22Rv1 (cell line): ENCODE measurements around the gene FSD2.

Experiments
- H3K27ac ChIP-seq: fragments of 450-650 bp; 2 replicates; pipeline ENCODE4 v1.5.1; 2017
- ZFX ChIP-seq: fragments of 450-650 bp; IDR thresholded peaks from 2 replicates; pipeline ENCODE4 v1.6.1; 2017; ENCODE audit warnings: antibody characterized with exemption, borderline replicate concordance
- TF ChIP-seq, protein P1 (sequence below): fragments of 450-650 bp; IDR thresholded peaks from 2 replicates; pipeline ENCODE4 v1.5.1; 2017; ENCODE audit warnings: mild to moderate bottlenecking

The FSD2 gene

DNA sequence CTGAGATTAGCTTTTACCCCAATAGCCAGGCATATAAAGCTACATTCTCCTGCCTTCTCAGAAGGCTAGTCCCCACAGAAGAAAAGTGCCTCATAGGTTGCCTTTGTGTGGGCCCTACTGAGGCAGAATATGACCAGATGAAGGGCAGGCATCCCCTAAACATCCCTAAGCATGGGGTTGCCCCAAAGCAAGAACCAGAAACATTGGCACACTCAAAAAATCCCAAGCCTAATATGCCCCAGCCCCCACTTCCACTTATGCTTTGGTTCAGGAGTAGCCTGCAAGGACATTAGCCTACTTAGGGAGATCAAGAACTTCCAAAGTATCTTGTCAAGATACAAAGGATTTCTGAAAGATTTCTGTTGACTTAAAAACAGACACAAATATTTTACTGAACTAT, 33.3 kb upstream of the FSD2 start:
- no peak overlapping the region for H3K27ac ChIP-seq
- TF ChIP-seq, protein P1, sequence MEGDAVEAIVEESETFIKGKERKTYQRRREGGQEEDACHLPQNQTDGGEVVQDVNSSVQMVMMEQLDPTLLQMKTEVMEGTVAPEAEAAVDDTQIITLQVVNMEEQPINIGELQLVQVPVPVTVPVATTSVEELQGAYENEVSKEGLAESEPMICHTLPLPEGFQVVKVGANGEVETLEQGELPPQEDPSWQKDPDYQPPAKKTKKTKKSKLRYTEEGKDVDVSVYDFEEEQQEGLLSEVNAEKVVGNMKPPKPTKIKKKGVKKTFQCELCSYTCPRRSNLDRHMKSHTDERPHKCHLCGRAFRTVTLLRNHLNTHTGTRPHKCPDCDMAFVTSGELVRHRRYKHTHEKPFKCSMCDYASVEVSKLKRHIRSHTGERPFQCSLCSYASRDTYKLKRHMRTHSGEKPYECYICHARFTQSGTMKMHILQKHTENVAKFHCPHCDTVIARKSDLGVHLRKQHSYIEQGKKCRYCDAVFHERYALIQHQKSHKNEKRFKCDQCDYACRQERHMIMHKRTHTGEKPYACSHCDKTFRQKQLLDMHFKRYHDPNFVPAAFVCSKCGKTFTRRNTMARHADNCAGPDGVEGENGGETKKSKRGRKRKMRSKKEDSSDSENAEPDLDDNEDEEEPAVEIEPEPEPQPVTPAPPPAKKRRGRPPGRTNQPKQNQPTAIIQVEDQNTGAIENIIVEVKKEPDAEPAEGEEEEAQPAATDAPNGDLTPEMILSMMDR = no peak
- no peak for TF ChIP-seq ZFX

DNA sequence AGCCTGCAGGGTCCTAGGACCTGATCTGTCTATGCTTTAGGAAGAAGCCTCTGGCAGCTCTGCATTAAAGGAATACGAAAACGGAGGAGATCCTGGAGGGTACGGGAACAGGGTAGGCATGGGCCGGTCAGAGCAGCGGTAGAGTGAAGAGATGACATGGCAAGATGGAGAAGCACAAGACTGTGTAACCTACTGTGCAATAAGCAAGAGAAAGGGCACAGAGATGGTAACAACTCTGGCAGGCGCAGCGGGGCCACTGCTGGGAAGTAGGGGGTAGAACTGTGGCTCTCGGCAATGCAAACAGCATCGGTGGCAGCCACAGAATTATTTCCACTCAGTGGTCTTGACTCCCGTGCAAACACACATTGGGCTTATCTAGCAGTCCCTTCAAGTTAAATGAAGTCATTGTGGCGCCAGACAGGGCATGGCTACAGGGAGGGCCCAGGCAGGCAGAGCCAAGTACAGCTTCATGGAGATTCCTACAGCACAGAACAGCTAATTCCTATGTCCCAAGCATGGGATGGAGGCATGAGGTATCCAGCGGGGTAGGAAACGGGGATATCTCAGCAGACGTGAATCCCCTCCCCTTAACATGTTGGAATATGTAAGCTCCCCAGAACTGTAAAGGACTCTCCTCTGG, 32.3 kb upstream of the FSD2 start:
- no peak for TF ChIP-seq ZFX

DNA sequence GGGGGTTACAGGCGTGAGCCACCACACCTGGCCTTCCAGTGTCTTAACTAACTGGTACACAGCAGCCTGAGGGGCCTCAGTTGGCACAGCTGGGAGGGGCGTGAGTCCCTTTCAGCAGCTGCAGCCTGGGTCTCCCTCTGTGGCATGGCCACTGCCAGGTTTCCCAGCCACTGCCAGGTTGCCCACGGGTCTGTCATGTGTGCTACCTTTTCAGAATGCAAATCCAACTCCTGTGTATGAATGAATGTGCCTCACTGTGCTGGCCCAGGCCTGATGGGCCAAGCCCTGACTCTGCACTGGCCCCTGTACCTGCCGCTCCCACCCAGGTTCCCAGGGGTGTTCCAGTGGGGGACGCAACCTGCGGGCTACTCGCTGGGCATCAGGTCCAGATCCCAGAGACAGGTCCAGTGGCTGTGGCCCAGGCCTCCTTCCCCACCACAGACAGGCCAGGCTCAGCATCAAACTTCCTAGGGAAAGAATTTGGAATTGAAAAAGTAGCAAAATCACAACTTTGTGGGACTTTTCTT, 29.6 kb upstream of the FSD2 start:
- TF ChIP-seq, protein P1 = no peak
- no peak overlapping the region for H3K27ac ChIP-seq

More for the DNA sequence above, 32.3 kb upstream of the FSD2 start:
- H3K27ac ChIP-seq = no peak overlapping the region

DNA sequence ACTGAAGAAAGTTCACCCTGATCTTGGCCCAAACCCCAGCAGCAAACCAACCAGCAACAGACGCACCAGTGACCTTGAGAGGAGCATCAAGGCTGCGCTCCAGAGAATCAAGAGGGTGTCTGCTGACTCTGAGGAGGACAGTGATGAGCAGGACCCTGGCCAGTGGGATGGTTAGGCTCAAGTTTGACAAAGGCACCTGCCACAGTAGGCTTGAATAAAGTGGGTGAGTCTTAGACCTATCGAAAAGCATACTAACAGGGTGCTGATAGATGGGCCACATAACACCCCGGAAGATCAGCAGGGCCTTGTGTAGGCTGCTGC, 27.5 kb upstream of the FSD2 start:
- TF ChIP-seq ZFX = no peak
- TF ChIP-seq, protein P1 = no peak
- no peak overlapping the region for H3K27ac ChIP-seq

DNA sequence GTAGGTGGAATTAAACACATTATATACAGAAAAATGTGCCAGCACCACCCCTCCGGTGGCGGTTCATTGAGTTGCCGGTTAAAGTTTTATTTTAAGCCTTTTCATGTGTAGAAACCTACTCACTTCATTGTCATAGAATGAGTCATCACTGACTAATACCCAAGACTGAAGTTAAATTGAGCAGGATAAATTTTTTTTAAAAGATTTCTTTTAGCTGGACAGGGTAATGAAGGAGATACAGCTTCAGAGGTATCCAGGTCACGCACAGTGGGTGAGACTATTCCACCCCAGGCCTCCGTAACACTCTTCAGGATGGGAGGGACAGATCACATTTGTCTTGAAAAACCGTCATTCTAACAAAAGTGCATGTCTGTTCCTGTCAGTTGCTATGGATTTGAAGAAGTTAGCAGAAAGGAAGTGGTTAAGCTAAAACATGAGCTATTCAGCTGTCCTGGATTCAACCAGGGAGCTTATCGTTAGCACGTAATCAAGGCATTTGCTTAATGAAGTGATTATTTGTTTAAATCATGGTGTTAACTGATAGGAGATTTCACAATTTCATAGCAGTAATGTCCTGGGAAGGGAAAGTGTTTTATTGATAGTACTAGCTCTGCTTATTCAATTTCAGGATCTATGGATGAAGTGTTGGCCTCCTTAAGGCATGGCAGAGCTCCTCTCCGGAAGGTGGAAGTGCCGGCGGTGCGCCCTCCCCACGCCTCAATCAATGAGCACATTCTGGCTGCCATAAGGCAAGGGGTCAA, 26.9 kb upstream of the FSD2 start:
- TF ChIP-seq ZFX = no peak
- TF ChIP-seq, protein P1 = no peak
- 0 out of 2 replicates have a peak overlapping the region, but pooled peaks have one; percentile 20 for H3K27ac ChIP-seq

DNA sequence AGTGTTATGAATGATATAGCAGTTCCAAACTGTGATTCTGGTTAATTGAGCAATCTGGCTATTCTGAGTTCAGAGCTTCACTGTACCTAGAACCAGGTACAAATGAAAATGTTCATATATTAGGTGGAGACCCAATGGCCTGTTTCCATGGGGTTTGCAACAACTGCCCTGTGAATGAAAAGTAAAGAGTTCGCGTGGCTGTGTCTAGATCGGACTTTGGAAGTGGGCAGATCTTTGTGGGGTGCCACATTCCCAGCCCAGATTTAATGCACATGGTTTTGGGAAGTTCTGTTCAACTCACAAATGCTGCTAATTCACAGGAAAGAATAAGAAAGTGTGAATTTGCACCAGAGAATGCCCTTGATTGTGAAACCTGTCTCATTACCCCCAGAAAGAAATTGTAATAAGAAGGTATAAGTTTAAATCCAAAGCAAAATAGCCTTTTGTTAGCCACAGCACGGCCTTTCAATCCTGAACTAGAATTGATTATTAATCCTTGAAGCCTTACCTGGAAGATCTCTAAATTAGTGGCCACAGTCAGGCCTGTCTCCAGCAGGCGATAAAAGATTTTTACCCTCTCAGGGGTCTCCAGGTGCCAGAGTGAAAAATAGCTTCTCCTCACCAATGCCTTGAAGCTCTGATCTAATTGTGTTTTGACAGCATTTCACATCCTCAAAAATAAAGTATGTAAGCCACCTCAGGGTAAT, 26.2 kb upstream of the FSD2 start:
- TF ChIP-seq, protein P1 = no peak
- TF ChIP-seq ZFX = no peak
- no peak overlapping the region; the same call in 1 of the 2 replicates for H3K27ac ChIP-seq

DNA sequence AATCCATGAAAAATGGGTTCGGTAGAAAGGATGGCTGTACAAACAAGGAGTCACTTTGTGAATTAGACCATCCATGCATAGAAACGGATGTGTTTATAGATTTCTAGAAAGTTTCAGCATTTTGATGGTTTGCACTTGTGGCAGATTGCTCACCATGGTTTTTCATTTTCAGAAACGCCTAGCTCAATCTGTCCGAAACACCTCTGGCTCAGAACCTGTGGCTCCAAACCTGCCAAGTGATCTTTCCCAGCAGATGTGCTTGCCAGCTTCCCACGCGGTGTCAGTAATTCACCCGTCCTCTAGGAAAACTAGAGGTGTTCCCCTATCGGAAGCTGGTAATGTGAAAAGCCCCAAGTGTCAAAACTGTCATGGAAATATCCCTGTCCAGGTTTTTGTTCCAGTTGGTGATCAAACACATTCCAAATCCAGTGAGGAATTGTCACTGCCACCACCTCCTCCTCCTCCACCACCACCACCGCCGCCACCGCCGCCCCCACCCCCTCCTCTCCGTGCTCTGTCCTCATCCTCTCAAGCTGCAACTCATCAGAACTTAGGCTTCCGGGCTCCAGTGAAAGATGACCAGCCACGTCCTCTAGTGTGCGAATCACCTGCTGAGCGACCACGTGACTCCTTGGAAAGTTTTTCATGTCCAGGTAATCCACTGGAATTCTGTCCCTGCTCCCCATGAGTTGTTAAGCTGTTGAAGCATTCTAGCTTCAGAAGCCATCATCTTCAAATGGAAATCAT, 24.7 kb upstream of the FSD2 start:
- TF ChIP-seq, protein P1 = no peak
- no peak for TF ChIP-seq ZFX
- no peak overlapping the region for H3K27ac ChIP-seq
